WTC11 (cell line): ENCODE results near the gene SDC1. TPM values are rescaled to one million over a fixed set of nuclear protein-coding genes. Genes with fewer than 3 reads are reported as not detected.
A peak's percentile ranks its signal among the peaks of the same experiment; 100 is the strongest.

Experiments used
- ATAC-seq: fragments of 200-7000 bp; cut with Tn5 transposase; 2 replicates; pipeline ENCODE4 v1.10.0; 2021; ENCODE audit warnings: mild to moderate bottlenecking, moderate library complexity
- CTCF ChIA-PET: fragments of 300-600 bp; sonication (Branson Sonifier 250); formaldehyde crosslinking; loops from one replicate; lab custom pipeline; 2021; ENCODE audit warnings: antibody characterized with exemption; lab: Charles Lee
- POLR2A ChIA-PET: fragments of 350-600 bp; sonication (Branson Sonifier 250); formaldehyde crosslinking; loops from one replicate; lab custom pipeline; 2021; ENCODE audit warnings: antibody characterized with exemption; lab: Charles Lee
- DNase-seq: peaks from one replicate; pipeline ENCODE4 v3.0.0; 2021; ENCODE audit warnings: low spot score
- H3K27ac Mint-ChIP-seq: 2 replicates; pipeline ENCODE4 v1.8.0; 2021; ENCODE audit warnings: mixed read lengths
- H3K27me3 Mint-ChIP-seq: 2 replicates; pipeline ENCODE4 v1.8.0; 2021; ENCODE audit warnings: low read depth, mild to moderate bottlenecking, moderate library complexity, mixed read lengths
- H3K36me3 Mint-ChIP-seq: 2 replicates; pipeline ENCODE4 v1.8.0; 2021; ENCODE audit warnings: mixed read lengths
- H3K4me1 Mint-ChIP-seq: 2 replicates; pipeline ENCODE4 v1.8.0; 2022; ENCODE audit warnings: mixed read lengths
- H3K4me3 Mint-ChIP-seq: 2 replicates; pipeline ENCODE4 v1.8.0; 2021; ENCODE audit warnings: mild to moderate bottlenecking, moderate library complexity, mixed read lengths
- H3K9me3 Mint-ChIP-seq: 2 replicates; pipeline ENCODE4 v1.8.0; 2021; ENCODE audit warnings: mixed read lengths
- CBFB ChIP-seq: sonication (generic); formaldehyde crosslinking; IDR thresholded peaks from 2 replicates; pipeline ENCODE4 v1.8.1; 2022; ENCODE audit warnings: mild to moderate bottlenecking, low read depth, missing genetic modification reagents
- ETV6 ChIP-seq: sonication (generic); formaldehyde crosslinking; IDR thresholded peaks from 2 replicates; pipeline ENCODE4 v1.8.1; 2022; ENCODE audit warnings: mild to moderate bottlenecking, missing genetic modification reagents
- GABPB1 ChIP-seq: sonication (generic); formaldehyde crosslinking; IDR thresholded peaks from 2 replicates; pipeline ENCODE4 v1.8.1; 2023; ENCODE audit warnings: mild to moderate bottlenecking, missing genetic modification reagents
- KAT7 ChIP-seq: sonication (generic); formaldehyde crosslinking; IDR thresholded peaks from 2 replicates; pipeline ENCODE4 v1.8.1; 2023; ENCODE audit warnings: missing genetic modification reagents, mild to moderate bottlenecking, borderline replicate concordance
- MXD4 ChIP-seq: fragments of 250-450 bp; sonication (Bioruptor Pico); IDR thresholded peaks from 2 replicates; pipeline ENCODE4 v1.8.0; 2021; ENCODE audit warnings: mild to moderate bottlenecking, moderate library complexity, borderline replicate concordance
- TEAD1 ChIP-seq: sonication (generic); formaldehyde crosslinking; IDR thresholded peaks from 2 replicates; pipeline ENCODE4 v1.8.0; 2022; ENCODE audit warnings: mild to moderate bottlenecking, missing genetic modification reagents
- TP53 ChIP-seq: sonication (generic); formaldehyde crosslinking; IDR thresholded peaks from 2 replicates; pipeline ENCODE4 v1.8.1; 2023; ENCODE audit warnings: mild to moderate bottlenecking, missing genetic modification reagents
- ZNF416 ChIP-seq: fragments of 250-450 bp; sonication (Bioruptor Pico); IDR thresholded peaks from 2 replicates; pipeline ENCODE4 v1.9.0; 2021; ENCODE audit warnings: mild to moderate bottlenecking, inconsistent platforms
- total RNA-seq: library from RNA; stranded (reverse); gene quantifications from 3 replicates; pipeline ENCODE4 v1.2.3, GENCODE V29; 2021
- TF ChIP-seq, protein P1 (sequence below): fragments of 250-450 bp; sonication (Bioruptor Pico); IDR thresholded peaks from 2 replicates; pipeline ENCODE4 v1.9.0; 2021; ENCODE audit warnings: mild to moderate bottlenecking
- TF ChIP-seq, protein P2 (sequence below): sonication (generic); formaldehyde crosslinking; IDR thresholded peaks from 2 replicates; pipeline ENCODE4 v1.8.0; 2022; ENCODE audit warnings: mild to moderate bottlenecking, missing genetic modification reagents
- TF ChIP-seq, protein P3 (sequence below): sonication (generic); formaldehyde crosslinking; IDR thresholded peaks from 2 replicates; pipeline ENCODE4 v1.8.1; 2022; ENCODE audit warnings: missing genetic modification reagents, borderline replicate concordance
- TF ChIP-seq, protein P4 (sequence below): sonication (generic); formaldehyde crosslinking; conservative IDR thresholded peaks from 2 replicates; pipeline ENCODE4 v1.8.1; 2022; ENCODE audit warnings: mild to moderate bottlenecking, missing genetic modification reagents
- TF ChIP-seq, protein P5 (sequence below): sonication (generic); formaldehyde crosslinking; IDR thresholded peaks from 2 replicates; pipeline ENCODE4 v1.8.1; 2023; ENCODE audit warnings: mild to moderate bottlenecking, missing genetic modification reagents, borderline replicate concordance
- TF ChIP-seq, protein P6 (sequence below): sonication (generic); formaldehyde crosslinking; IDR thresholded peaks from 2 replicates; pipeline ENCODE4 v1.8.1; 2022; ENCODE audit warnings: mild to moderate bottlenecking, missing genetic modification reagents, moderate library complexity, borderline replicate concordance
- TF ChIP-seq, protein P7 (sequence below): sonication (generic); formaldehyde crosslinking; IDR thresholded peaks from 2 replicates; pipeline ENCODE4 v1.8.1; 2022; ENCODE audit warnings: low read depth, mild to moderate bottlenecking, moderate library complexity, missing genetic modification reagents, borderline replicate concordance

Gene SDC1
- total RNA-seq, 1 experiment from 2014 or later = 52.6 TPM

DNA sequence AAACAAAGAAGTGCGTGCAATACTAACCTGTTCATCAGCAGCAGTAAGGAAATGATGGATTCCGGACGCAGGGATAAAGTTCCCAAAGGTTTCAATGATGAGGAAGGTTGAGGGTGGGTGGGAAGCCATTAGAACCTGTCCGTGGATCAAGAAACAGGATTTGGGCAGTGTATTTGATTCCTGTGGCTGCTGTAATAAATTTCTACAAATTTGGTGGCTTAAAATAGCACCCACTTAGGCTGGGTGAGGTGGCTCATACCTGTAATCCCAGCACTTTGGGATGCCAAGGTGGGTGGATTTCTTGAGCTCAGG is 5.1 kb upstream of the SDC1 start:
- Mint-ChIP-seq H3K36me3 (no peaks in the 10 kb centered on the region), H3K4me3 (no peak overlapping the region)
- DNase-seq = no peak
- CTCF ChIA-PET = interaction anchor here (0.7 to 3.3 kb wide), 4 partner anchors 42 to 214 kb away, joined by 3 to 28 read pairs (median 3); no protein-coding TSS in a partner anchor
- POLR2A ChIA-PET = no interaction called here
- TF ChIP-seq, protein P1, sequence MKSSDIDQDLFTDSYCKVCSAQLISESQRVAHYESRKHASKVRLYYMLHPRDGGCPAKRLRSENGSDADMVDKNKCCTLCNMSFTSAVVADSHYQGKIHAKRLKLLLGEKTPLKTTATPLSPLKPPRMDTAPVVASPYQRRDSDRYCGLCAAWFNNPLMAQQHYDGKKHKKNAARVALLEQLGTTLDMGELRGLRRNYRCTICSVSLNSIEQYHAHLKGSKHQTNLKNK (CRISPR knock-in tag) = no peak
- no peak for TF ChIP-seq MXD4 (CRISPR knock-in tag)
- TF ChIP-seq CBFB = no peak
- TF ChIP-seq KAT7 (CRISPR knock-in tag) = no peak
- no peak for TF ChIP-seq TEAD1 (CRISPR knock-in tag)
- TF ChIP-seq ETV6 (CRISPR knock-in tag) = no peak
- no peak for TF ChIP-seq TP53
- TF ChIP-seq, all 79 proteins: peak for 0
- ATAC-seq = no peak
- peaks cover 17% of the 10 kb centered on the region for H3K27me3 Mint-ChIP-seq
- H3K4me1 Mint-ChIP-seq = peaks cover 29% of the 10 kb centered on the region
- H3K9me3 Mint-ChIP-seq = peaks cover 4% of the 10 kb centered on the region; the same call in 1 of the 2 replicates
- H3K27ac Mint-ChIP-seq = no peak overlapping the region

DNA sequence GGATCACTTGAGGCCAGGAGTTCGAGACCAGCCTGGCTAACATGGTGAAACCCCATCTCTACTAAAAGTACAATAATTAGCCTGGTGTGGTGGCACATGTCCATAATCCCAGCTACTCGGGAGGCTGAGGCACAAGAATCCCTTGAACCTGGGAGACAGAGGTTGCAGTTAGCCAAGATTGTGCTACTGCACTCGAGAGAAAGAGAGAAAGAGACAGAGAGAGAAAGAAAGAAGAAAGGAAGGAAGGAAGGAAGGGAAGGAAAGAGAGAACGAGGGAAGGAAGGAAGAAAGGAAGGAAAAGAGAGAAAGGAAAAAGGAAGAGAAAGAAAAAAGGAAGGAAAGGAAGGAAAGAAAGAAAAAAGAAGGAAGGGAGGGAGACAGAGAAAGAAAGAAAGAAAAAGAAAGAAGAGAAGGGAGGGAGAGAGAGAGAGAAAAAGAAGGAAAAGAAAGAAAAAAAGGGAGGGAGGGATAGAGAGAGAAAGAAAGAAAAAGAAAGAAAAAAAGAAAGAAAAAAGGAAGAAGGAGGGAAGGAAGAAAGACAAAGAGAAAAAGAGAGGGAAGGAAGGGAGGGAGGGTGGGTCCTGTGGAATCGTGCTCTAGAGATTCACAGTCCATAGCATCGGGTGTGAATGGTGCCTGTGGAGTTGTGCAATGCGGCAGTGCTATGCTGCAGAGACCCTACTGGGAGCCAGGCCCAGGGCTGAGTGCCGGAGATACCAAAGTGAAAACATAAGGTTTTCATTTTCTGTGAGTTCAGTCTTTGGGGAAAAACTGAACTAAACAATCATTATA is 4.6 kb upstream of the SDC1 start:
- Mint-ChIP-seq H3K36me3 (no peaks in the 10 kb centered on the region), H3K27me3 (peaks cover 17% of the 10 kb centered on the region), H3K9me3 (peaks cover 4% of the 10 kb centered on the region; the same call in 1 of the 2 replicates), H3K4me1 (peaks cover 29% of the 10 kb centered on the region), H3K4me3 (no peak overlapping the region), H3K27ac (no peak overlapping the region)
- TF ChIP-seq, protein P2, sequence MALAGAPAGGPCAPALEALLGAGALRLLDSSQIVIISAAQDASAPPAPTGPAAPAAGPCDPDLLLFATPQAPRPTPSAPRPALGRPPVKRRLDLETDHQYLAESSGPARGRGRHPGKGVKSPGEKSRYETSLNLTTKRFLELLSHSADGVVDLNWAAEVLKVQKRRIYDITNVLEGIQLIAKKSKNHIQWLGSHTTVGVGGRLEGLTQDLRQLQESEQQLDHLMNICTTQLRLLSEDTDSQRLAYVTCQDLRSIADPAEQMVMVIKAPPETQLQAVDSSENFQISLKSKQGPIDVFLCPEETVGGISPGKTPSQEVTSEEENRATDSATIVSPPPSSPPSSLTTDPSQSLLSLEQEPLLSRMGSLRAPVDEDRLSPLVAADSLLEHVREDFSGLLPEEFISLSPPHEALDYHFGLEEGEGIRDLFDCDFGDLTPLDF (CRISPR knock-in tag) = no peak
- TF ChIP-seq, protein P3, sequence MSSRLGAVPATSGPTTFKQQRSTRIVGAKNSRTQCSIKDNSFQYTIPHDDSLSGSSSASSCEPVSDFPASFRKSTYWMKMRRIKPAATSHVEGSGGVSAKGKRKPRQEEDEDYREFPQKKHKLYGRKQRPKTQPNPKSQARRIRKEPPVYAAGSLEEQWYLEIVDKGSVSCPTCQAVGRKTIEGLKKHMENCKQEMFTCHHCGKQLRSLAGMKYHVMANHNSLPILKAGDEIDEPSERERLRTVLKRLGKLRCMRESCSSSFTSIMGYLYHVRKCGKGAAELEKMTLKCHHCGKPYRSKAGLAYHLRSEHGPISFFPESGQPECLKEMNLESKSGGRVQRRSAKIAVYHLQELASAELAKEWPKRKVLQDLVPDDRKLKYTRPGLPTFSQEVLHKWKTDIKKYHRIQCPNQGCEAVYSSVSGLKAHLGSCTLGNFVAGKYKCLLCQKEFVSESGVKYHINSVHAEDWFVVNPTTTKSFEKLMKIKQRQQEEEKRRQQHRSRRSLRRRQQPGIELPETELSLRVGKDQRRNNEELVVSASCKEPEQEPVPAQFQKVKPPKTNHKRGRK (CRISPR knock-in tag) = peak; percentile 86; the same call in 1 of the 2 replicates
- no peak for TF ChIP-seq GABPB1 (CRISPR knock-in tag)
- TF ChIP-seq, protein P4, sequence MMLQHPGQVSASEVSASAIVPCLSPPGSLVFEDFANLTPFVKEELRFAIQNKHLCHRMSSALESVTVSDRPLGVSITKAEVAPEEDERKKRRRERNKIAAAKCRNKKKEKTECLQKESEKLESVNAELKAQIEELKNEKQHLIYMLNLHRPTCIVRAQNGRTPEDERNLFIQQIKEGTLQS (CRISPR knock-in tag) = no peak
- CTCF ChIA-PET = interaction anchor here (1.2 to 3.3 kb wide), 3 partner anchors 94 to 214 kb away, joined by 3 to 28 read pairs (median 4); no protein-coding TSS in a partner anchor
- POLR2A ChIA-PET = no interaction called here
- no peak for DNase-seq
- ATAC-seq = no peak

DNA sequence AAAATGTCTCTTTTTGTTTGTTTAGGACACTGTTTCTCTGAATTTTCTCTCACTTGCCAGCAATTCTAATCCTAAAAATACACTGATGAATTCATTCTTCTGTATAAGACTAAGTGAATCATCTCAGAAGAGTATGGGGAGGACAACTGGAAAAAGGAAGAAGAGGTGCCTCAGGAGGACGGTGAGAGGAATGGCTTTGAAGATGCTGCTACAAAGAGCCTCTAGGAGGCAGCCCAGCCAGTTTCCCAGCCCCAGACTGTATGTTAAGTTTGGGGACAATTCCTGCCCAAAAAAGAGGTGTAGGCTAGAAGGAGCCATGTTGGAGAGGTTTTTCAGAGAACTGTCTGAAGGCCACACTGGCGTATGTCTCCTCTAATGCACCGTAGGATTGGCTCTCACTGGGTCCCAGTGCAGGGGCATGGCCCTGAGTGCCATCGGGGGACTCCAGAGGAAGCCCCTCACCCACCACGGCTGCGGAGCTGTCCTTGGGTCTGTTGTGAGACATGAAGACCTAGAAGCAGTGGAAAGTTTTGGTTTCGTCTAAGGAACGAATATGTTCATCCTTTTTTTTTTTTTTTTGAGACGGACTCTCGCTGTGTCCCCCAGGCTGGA is 3.1 kb upstream of the SDC1 start:
- DNase-seq = no peak
- Mint-ChIP-seq H3K4me1 (peaks cover 29% of the 10 kb centered on the region), H3K27me3 (peaks cover 17% of the 10 kb centered on the region), H3K27ac (no peak overlapping the region), H3K9me3 (peaks cover 4% of the 10 kb centered on the region; the same call in 1 of the 2 replicates), H3K4me3 (no peak overlapping the region), H3K36me3 (no peaks in the 10 kb centered on the region)
- POLR2A ChIA-PET = no interaction called here
- no peak for ATAC-seq
- CTCF ChIA-PET = interaction anchor here (0.8 to 1.2 kb wide), 2 partner anchors 63 to 92 kb away, joined by 3 to 4 read pairs; no protein-coding TSS in a partner anchor
- TF ChIP-seq, protein P5, sequence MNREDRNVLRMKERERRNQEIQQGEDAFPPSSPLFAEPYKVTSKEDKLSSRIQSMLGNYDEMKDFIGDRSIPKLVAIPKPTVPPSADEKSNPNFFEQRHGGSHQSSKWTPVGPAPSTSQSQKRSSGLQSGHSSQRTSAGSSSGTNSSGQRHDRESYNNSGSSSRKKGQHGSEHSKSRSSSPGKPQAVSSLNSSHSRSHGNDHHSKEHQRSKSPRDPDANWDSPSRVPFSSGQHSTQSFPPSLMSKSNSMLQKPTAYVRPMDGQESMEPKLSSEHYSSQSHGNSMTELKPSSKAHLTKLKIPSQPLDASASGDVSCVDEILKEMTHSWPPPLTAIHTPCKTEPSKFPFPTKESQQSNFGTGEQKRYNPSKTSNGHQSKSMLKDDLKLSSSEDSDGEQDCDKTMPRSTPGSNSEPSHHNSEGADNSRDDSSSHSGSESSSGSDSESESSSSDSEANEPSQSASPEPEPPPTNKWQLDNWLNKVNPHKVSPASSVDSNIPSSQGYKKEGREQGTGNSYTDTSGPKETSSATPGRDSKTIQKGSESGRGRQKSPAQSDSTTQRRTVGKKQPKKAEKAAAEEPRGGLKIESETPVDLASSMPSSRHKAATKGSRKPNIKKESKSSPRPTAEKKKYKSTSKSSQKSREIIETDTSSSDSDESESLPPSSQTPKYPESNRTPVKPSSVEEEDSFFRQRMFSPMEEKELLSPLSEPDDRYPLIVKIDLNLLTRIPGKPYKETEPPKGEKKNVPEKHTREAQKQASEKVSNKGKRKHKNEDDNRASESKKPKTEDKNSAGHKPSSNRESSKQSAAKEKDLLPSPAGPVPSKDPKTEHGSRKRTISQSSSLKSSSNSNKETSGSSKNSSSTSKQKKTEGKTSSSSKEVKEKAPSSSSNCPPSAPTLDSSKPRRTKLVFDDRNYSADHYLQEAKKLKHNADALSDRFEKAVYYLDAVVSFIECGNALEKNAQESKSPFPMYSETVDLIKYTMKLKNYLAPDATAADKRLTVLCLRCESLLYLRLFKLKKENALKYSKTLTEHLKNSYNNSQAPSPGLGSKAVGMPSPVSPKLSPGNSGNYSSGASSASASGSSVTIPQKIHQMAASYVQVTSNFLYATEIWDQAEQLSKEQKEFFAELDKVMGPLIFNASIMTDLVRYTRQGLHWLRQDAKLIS (CRISPR knock-in tag) = no peak
- TF ChIP-seq, protein P6, sequence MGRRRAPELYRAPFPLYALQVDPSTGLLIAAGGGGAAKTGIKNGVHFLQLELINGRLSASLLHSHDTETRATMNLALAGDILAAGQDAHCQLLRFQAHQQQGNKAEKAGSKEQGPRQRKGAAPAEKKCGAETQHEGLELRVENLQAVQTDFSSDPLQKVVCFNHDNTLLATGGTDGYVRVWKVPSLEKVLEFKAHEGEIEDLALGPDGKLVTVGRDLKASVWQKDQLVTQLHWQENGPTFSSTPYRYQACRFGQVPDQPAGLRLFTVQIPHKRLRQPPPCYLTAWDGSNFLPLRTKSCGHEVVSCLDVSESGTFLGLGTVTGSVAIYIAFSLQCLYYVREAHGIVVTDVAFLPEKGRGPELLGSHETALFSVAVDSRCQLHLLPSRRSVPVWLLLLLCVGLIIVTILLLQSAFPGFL = no peak
- TF ChIP-seq, protein P7, sequence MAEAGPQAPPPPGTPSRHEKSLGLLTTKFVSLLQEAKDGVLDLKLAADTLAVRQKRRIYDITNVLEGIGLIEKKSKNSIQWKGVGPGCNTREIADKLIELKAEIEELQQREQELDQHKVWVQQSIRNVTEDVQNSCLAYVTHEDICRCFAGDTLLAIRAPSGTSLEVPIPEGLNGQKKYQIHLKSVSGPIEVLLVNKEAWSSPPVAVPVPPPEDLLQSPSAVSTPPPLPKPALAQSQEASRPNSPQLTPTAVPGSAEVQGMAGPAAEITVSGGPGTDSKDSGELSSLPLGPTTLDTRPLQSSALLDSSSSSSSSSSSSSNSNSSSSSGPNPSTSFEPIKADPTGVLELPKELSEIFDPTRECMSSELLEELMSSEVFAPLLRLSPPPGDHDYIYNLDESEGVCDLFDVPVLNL (CRISPR knock-in tag) = no peak
- TF ChIP-seq, protein P3 (CRISPR knock-in tag) = no peak
- no peak for TF ChIP-seq ZNF416 (CRISPR knock-in tag)
